HG02973 (cell line): Measurements from ENCODE around the gene MESP1.
A peak's percentile ranks its signal among the peaks of the same experiment; 100 is the strongest.

ENCODE experiments used
- ATAC-seq: cut with Tn5 transposase; IDR thresholded peaks from one replicate; pipeline ENCODE4 v1.9.1; 2021; ENCODE audit warnings: moderate library complexity; ENCODE audit not compliant: unreplicated experiment

The MESP1 gene

GRCh38 chr15:89760303-89761008 lies 9.4 kb upstream of the MESP1 start:
- ATAC-seq = no peak

GRCh38 chr15:89759835-89760234 lies 8.8 kb upstream of the MESP1 start:
- ATAC-seq = no peak

- ATAC-seq = no peak
These were observed 7.9 kb upstream of the MESP1 start for GRCh38 chr15:89758981-89759380.

- ATAC-seq = no peak
These were observed 7.2 kb upstream of the MESP1 start for GRCh38 chr15:89758283-89758682.

- ATAC-seq = no peak
These were observed 5.8 kb upstream of the MESP1 start for GRCh38 chr15:89756897-89757296.

GRCh38 chr15:89755701-89756100 lies 4.7 kb upstream of the MESP1 start:
- no peak for ATAC-seq

GRCh38 chr15:89754361-89755154 lies 3.5 kb upstream of the MESP1 start:
- no peak for ATAC-seq

- ATAC-seq = no peak
These were observed 2.8 kb upstream of the MESP1 start for GRCh38 chr15:89753855-89754254.

- ATAC-seq = no peak
These were observed 699 bp upstream of the MESP1 start for GRCh38 chr15:89751748-89752147.

- peak; percentile 20 for ATAC-seq
These were observed 994 bp downstream of the MESP1 start for GRCh38 chr15:89749951-89750559.

- ATAC-seq = no peak
These were observed 1.5 kb downstream of the MESP1 start for GRCh38 chr15:89749526-89749925.

- no peak for ATAC-seq
These were observed 2.0 kb downstream of the MESP1 start for GRCh38 chr15:89749054-89749453.

- ATAC-seq = no peak
These were observed 3.1 kb downstream of the MESP1 start for GRCh38 chr15:89747708-89748682.

GRCh38 chr15:89746386-89746780 lies 4.7 kb downstream of the MESP1 start:
- no peak for ATAC-seq

GRCh38 chr15:89745768-89746167 lies 5.3 kb downstream of the MESP1 start:
- ATAC-seq = no peak

- no peak for ATAC-seq
These were observed 5.9 kb downstream of the MESP1 start for GRCh38 chr15:89745131-89745530.

GRCh38 chr15:89743594-89743993 lies 7.5 kb downstream of the MESP1 start:
- no peak for ATAC-seq

GRCh38 chr15:89743011-89743410 lies 8.0 kb downstream of the MESP1 start:
- ATAC-seq = no peak

- ATAC-seq = peak; percentile 66
These were observed 10.9 kb downstream of the MESP1 start for GRCh38 chr15:89740137-89740536.

GRCh38 chr15:89735773-89736172 lies 15.3 kb downstream of the MESP1 start:
- no peak for ATAC-seq
